CD14-positive monocyte (primary cell): ENCODE measurements around the gene RNF123. TPM values are rescaled to one million over a fixed set of nuclear protein-coding genes. Genes with fewer than 3 reads are reported as not detected.

Experiments
- DNase-seq, 3 donors: peaks; one replicate each; pipeline ENCODE4 v3.0.0-alpha.2; 2011 to 2022
- H2AFZ ChIP-seq: 2 replicates; pipeline ENCODE4 v1.6.0; 2012; ENCODE audit warnings: mild to moderate bottlenecking, low read depth, low read length, inconsistent platforms; ENCODE audit not compliant: insufficient read depth, poor library complexity, severe bottlenecking
- H3K27ac ChIP-seq, 2 donors: 1 replicate in 1 of 2; 2 replicates in 1 of 2; pipeline ENCODE4 v1.5.1; 2012 to 2013; ENCODE audit warnings: low read length in 2 of 2, control low read depth in 1 of 2, inconsistent platforms in 1 of 2, low read depth in 1 of 2, mild to moderate bottlenecking in 1 of 2
- H3K27me3 ChIP-seq, 2 donors: one replicate each; pipeline versions ENCODE4 v1.6.0 to v1.6.1; 2011 to 2013; ENCODE audit warnings: low read length in 2 of 2; ENCODE audit not compliant: control insufficient read depth in 2 of 2, insufficient read depth in 2 of 2
- H3K36me3 ChIP-seq, 2 donors: replicated peaks in 1 of 2; 1 replicate in 1 of 2; 2 replicates in 1 of 2; pipeline versions ENCODE4 v1.5.1 to v1.6.1; 2012 to 2013; ENCODE audit warnings: low read length in 2 of 2, control low read depth in 1 of 2, inconsistent platforms in 1 of 2, mild to moderate bottlenecking in 1 of 2; ENCODE audit not compliant: insufficient read depth in 2 of 2, control insufficient read depth in 1 of 2
- H3K4me1 ChIP-seq, 2 donors: 1 replicate in 1 of 2; 2 replicates in 1 of 2; pipeline versions ENCODE4 v1.5.1 to v1.6.1; 2012 to 2013; ENCODE audit warnings: low read length in 2 of 2, control low read depth in 1 of 2, inconsistent platforms in 1 of 2, mild to moderate bottlenecking in 1 of 2, moderate library complexity in 1 of 2; ENCODE audit not compliant: insufficient read depth in 2 of 2, control insufficient read depth in 1 of 2
- H3K4me2 ChIP-seq: replicated peaks from 2 replicates; pipeline ENCODE3; 2012; ENCODE audit warnings: low read length, moderate library complexity, mild to moderate bottlenecking; ENCODE audit not compliant: poor library complexity, severe bottlenecking; ENCODE audit errors: extremely low read depth
- H3K4me3 ChIP-seq, 3 experiments: fragments of 200-600 bp in 1 of 3; sonication (generic) in 1 of 3; replicated peaks in 1 of 3; 1 replicate in 2 of 3; 2 replicates in 1 of 3; pipeline ENCODE4 v1.5.1; 2011 to 2013; ENCODE audit warnings: low read length in 3 of 3, mild to moderate bottlenecking in 3 of 3, control low read depth in 2 of 3, low read depth in 2 of 3, inconsistent platforms in 1 of 3, moderate library complexity in 1 of 3
- H3K79me2 ChIP-seq: 2 replicates; pipeline ENCODE4 v1.6.0; 2012; ENCODE audit warnings: mild to moderate bottlenecking, control low read depth, inconsistent platforms, low read length, moderate library complexity; ENCODE audit not compliant: insufficient read depth
- H3K9ac ChIP-seq: 2 replicates; pipeline ENCODE4 v1.6.0; 2017; ENCODE audit warnings: low read length, mild to moderate bottlenecking; ENCODE audit not compliant: insufficient read depth, poor library complexity, severe bottlenecking
- H3K9me3 ChIP-seq, 2 donors: replicated peaks in 1 of 2; 1 replicate in 1 of 2; 2 replicates in 1 of 2; pipeline versions ENCODE4 v1.5.1 to v1.6.1; 2012 to 2013; ENCODE audit warnings: low read length in 2 of 2, control low read depth in 1 of 2; ENCODE audit not compliant: control insufficient read depth in 1 of 2, insufficient read depth in 1 of 2
- H4K20me1 ChIP-seq: 2 replicates; pipeline ENCODE4 v1.6.0; 2012; ENCODE audit warnings: mild to moderate bottlenecking, low read length, control low read depth, moderate library complexity; ENCODE audit not compliant: insufficient read depth
- H3K27ac Mint-ChIP-seq, 7 donors: one replicate each; pipeline ENCODE4 v1.8.0; 2020; ENCODE audit warnings: mild to moderate bottlenecking in 7 of 7, mixed read lengths in 7 of 7, moderate library complexity in 6 of 7, inconsistent platforms in 2 of 7
- H3K27me3 Mint-ChIP-seq, 3 donors: one replicate each; pipeline ENCODE4 v1.8.0; 2021 to 2022; ENCODE audit warnings: low read depth in 3 of 3, mild to moderate bottlenecking in 3 of 3, mixed read lengths in 3 of 3, moderate library complexity in 3 of 3, inconsistent platforms in 1 of 3
- H3K36me3 Mint-ChIP-seq, 2 donors: one replicate each; pipeline ENCODE4 v1.8.0; 2020; ENCODE audit warnings: mixed read lengths in 2 of 2, inconsistent platforms in 1 of 2, mild to moderate bottlenecking in 1 of 2
- H3K4me1 Mint-ChIP-seq: one replicate; pipeline ENCODE4 v1.8.0; 2020; ENCODE audit warnings: mild to moderate bottlenecking, mixed read lengths
- H3K4me3 Mint-ChIP-seq, 2 donors: one replicate each; pipeline ENCODE4 v1.8.0; 2020; ENCODE audit warnings: mild to moderate bottlenecking in 2 of 2, mixed read lengths in 2 of 2, moderate library complexity in 1 of 2
- H3K9me3 Mint-ChIP-seq, 7 donors: one replicate each; pipeline ENCODE4 v1.8.0; 2020 to 2022; ENCODE audit warnings: mixed read lengths in 7 of 7, mild to moderate bottlenecking in 6 of 7, moderate library complexity in 6 of 7, inconsistent platforms in 2 of 7
- WGBS: methylation state at CpG from one replicate; pipeline ENCODE4 v1.1.5; 2013; ENCODE audit warnings: missing lambda C conversion rate; ENCODE audit not compliant: insufficient coverage; 5-methylcytosine and 5-hydroxymethylcytosine counted together
- intact Hi-C, 2 donors: fragments of 100-400 bp; cut with micrococcal nuclease; formaldehyde crosslinking; loops; one replicate each; pipeline versions ENCODE4 v1.15.0 to v1.15.1; 2023
- polyA plus RNA-seq, 3 donors: library from polyadenylated mRNA; depleted of rRNA in 1 of 3; unstranded in 2 of 3; stranded (reverse) in 1 of 3; fragments of 300-500 nt in 2 of 3; fragments of >200 nt in 1 of 3; fragmentation: Illumina TruSeq in 2 of 3; gene quantifications; 1 replicate in 2 of 3; 2 replicates in 1 of 3; pipeline ENCODE4 v1.2.3, GENCODE V29; 2012 to 2021
- TF ChIP-seq, protein P1 (sequence below): fragments of 200-600 bp; IDR thresholded peaks from one replicate; pipeline ENCODE4 v1.8.0; 2022; ENCODE audit warnings: antibody characterized with exemption, mild to moderate bottlenecking

RNF123 gene
- polyA plus RNA-seq, 3 donors, result 11.1 to 46.2 (median 15.7) TPM

GRCh38 chr3:49712631-49713317 is 23.4 kb downstream of the RNF123 start:
- H3K9me3 Mint-ChIP-seq, result no peaks in the 10 kb centered on the region
- DNase-seq, result peak in 1 of 3 donors; percentile 4
- Histone ChIP-seq H3K79me2 (no peaks in the 10 kb centered on the region), H2AFZ (no peak overlapping the region), H3K36me3 (peaks cover 0 to 13% of the 10 kb centered on the region in 2 donors), H3K9ac (no peak overlapping the region), H3K4me3 (no peak overlapping the region), H3K27me3 (no peaks in the 10 kb centered on the region), H3K27ac (no peak overlapping the region), H3K9me3 (no peaks in the 10 kb centered on the region), H3K4me1 (peaks cover 6 to 10% of the 10 kb centered on the region in 2 donors), H4K20me1 (peaks cover under 1% of the 10 kb centered on the region), H3K4me2 (no peak overlapping the region)
- H3K4me1 Mint-ChIP-seq, result peaks cover 11% of the 10 kb centered on the region
- H3K4me3 Mint-ChIP-seq, result no peak overlapping the region
- peaks cover 30 to 40% of the 10 kb centered on the region in 2 donors for H3K36me3 Mint-ChIP-seq
- 36% methylated on average over 4 of the region's 7 CpGs for WGBS
- intact Hi-C loops, result loop anchor here in 1 of 2 donors (10.0 kb wide), 1 partner anchor 232 kb away; the partner anchor contains the start of gene RBM6
- peaks cover 0 to 3% (median 0%) of the 10 kb centered on the region in 3 donors for H3K27me3 Mint-ChIP-seq
- TF ChIP-seq, protein P1, sequence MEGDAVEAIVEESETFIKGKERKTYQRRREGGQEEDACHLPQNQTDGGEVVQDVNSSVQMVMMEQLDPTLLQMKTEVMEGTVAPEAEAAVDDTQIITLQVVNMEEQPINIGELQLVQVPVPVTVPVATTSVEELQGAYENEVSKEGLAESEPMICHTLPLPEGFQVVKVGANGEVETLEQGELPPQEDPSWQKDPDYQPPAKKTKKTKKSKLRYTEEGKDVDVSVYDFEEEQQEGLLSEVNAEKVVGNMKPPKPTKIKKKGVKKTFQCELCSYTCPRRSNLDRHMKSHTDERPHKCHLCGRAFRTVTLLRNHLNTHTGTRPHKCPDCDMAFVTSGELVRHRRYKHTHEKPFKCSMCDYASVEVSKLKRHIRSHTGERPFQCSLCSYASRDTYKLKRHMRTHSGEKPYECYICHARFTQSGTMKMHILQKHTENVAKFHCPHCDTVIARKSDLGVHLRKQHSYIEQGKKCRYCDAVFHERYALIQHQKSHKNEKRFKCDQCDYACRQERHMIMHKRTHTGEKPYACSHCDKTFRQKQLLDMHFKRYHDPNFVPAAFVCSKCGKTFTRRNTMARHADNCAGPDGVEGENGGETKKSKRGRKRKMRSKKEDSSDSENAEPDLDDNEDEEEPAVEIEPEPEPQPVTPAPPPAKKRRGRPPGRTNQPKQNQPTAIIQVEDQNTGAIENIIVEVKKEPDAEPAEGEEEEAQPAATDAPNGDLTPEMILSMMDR, result no peak
- peak overlapping the region in 1 of 7 donors; percentile 13 for H3K27ac Mint-ChIP-seq

GRCh38 chr3:49713336-49714105 is 24.2 kb downstream of the RNF123 start:
- H3K27me3 ChIP-seq, result peaks cover 0 to 2% of the 10 kb centered on the region in 2 donors
- peaks cover 8% of the 10 kb centered on the region for H4K20me1 ChIP-seq
- H3K9me3 ChIP-seq, result no peaks in the 10 kb centered on the region
- H3K79me2 ChIP-seq, result no peaks in the 10 kb centered on the region
- H3K4me2 ChIP-seq, result no peak overlapping the region
- peak in 1 of 3 donors; percentile 2 for DNase-seq
- peaks cover 0 to 1% (median 0%) of the 10 kb centered on the region in 7 donors for H3K9me3 Mint-ChIP-seq
- peaks cover 23 to 33% of the 10 kb centered on the region in 2 donors for H3K36me3 Mint-ChIP-seq
- peaks cover 7 to 12% of the 10 kb centered on the region in 2 donors for H3K4me1 ChIP-seq
- peaks cover 16% of the 10 kb centered on the region for H3K4me1 Mint-ChIP-seq
- H2AFZ ChIP-seq, result no peak overlapping the region
- no peak overlapping the region for H3K9ac ChIP-seq
- H3K4me3 Mint-ChIP-seq, result no peak overlapping the region
- H3K27ac Mint-ChIP-seq, result peak overlapping the region in 1 of 7 donors; percentile 60
- no peak overlapping the region for H3K27ac ChIP-seq
- H3K4me3 ChIP-seq, result no peak overlapping the region
- peaks cover 0 to 13% of the 10 kb centered on the region in 2 donors for H3K36me3 ChIP-seq
- 97% methylated on average over 19 of the region's 25 CpGs for whole genome bisulfite sequencing
- TF ChIP-seq, protein P1, result no peak
- intact Hi-C loops, result loop anchor here in 1 of 2 donors (10.0 kb wide), 1 partner anchor 231 kb away; the partner anchor contains the start of gene RBM6
- H3K27me3 Mint-ChIP-seq, result peaks cover 2 to 7% (median 3%) of the 10 kb centered on the region in 3 donors
